HepG2 (cell line): ENCODE results near the gene LDLRAD4. TPM values are rescaled to one million over a fixed set of nuclear protein-coding genes. Genes with fewer than 3 reads are reported as not detected.

Source experiments
- ATF7-NPFF ChIP-seq: sonication (generic); formaldehyde crosslinking; IDR thresholded peaks from 2 replicates; pipeline ENCODE4 v1.8.1; 2023; ENCODE audit warnings: mild to moderate bottlenecking, low read depth, missing genetic modification reagents, moderate library complexity
- BORCS8-MEF2B ChIP-seq: sonication (generic); formaldehyde crosslinking; IDR thresholded peaks from 2 replicates; pipeline ENCODE4 v1.8.0; 2022; ENCODE audit warnings: mild to moderate bottlenecking, missing genetic modification reagents
- GATAD2A ChIP-seq: IDR thresholded peaks from 2 replicates; pipeline ENCODE4 v1.6.1; 2016
- KLF11 ChIP-seq: IDR thresholded peaks from 2 replicates; pipeline ENCODE4 v1.6.1; 2016; ENCODE audit warnings: missing compliant biosample characterization
- KLF12 ChIP-seq: sonication (generic); formaldehyde crosslinking; IDR thresholded peaks from 2 replicates; pipeline ENCODE4 v1.4.0; 2020; ENCODE audit warnings: missing genetic modification reagents, borderline replicate concordance
- KLF16 ChIP-seq, 2 experiments: sonication (generic) in 1 of 2; formaldehyde crosslinking in 1 of 2; IDR thresholded peaks; 2 replicates each; pipeline versions ENCODE4 v1.6.1 to v1.8.0; 2016 to 2023; ENCODE audit warnings: missing genetic modification reagents in 2 of 2, missing compliant biosample characterization in 1 of 2
- MEIS2 ChIP-seq: sonication (generic); formaldehyde crosslinking; IDR thresholded peaks from 2 replicates; pipeline ENCODE4 v1.9.0; 2021; ENCODE audit warnings: mild to moderate bottlenecking, missing genetic modification reagents
- PRDM4 ChIP-seq: sonication (generic); formaldehyde crosslinking; IDR thresholded peaks from 2 replicates; pipeline ENCODE4 v1.9.0; 2021; ENCODE audit warnings: missing genetic modification reagents, borderline replicate concordance
- PREB ChIP-seq: sonication (generic); formaldehyde crosslinking; IDR thresholded peaks from 2 replicates; pipeline ENCODE4 v1.4.0; 2020; ENCODE audit warnings: missing genetic modification reagents
- RBAK ChIP-seq: sonication (generic); formaldehyde crosslinking; IDR thresholded peaks from 2 replicates; pipeline ENCODE4 v1.5.1; 2020; ENCODE audit warnings: mild to moderate bottlenecking, missing genetic modification reagents
- SALL2 ChIP-seq: sonication (generic); formaldehyde crosslinking; IDR thresholded peaks from 2 replicates; pipeline ENCODE4 v1.8.1; 2023; ENCODE audit warnings: mild to moderate bottlenecking, missing genetic modification reagents, inconsistent platforms
- SIX1 ChIP-seq: sonication (generic); formaldehyde crosslinking; IDR thresholded peaks from 2 replicates; pipeline ENCODE4 v1.4.0; 2020; ENCODE audit warnings: missing genetic modification reagents, borderline replicate concordance
- TSC22D2 ChIP-seq: sonication (generic); formaldehyde crosslinking; IDR thresholded peaks from 2 replicates; pipeline ENCODE4 v1.5.1; 2020; ENCODE audit warnings: missing genetic modification reagents, mild to moderate bottlenecking, borderline replicate concordance
- ZBTB1 ChIP-seq: sonication (generic); formaldehyde crosslinking; IDR thresholded peaks from 2 replicates; pipeline ENCODE4 v1.4.0; 2020; ENCODE audit warnings: missing genetic modification reagents, borderline replicate concordance
- ZNF225 ChIP-seq: sonication (generic); formaldehyde crosslinking; IDR thresholded peaks from 2 replicates; pipeline ENCODE4 v1.4.0; 2020; ENCODE audit warnings: mild to moderate bottlenecking, missing genetic modification reagents
- ZNF326 ChIP-seq: sonication (generic); formaldehyde crosslinking; IDR thresholded peaks from 2 replicates; pipeline ENCODE4 v1.4.0; 2020; ENCODE audit warnings: missing genetic modification reagents, borderline replicate concordance
- ZNF607 ChIP-seq: sonication (generic); formaldehyde crosslinking; IDR thresholded peaks from 2 replicates; pipeline ENCODE4 v1.5.1; 2020; ENCODE audit warnings: missing genetic modification reagents, mild to moderate bottlenecking, borderline replicate concordance
- ZNF75D ChIP-seq: sonication (generic); formaldehyde crosslinking; IDR thresholded peaks from 2 replicates; pipeline ENCODE4 v1.8.1; 2023; ENCODE audit warnings: missing genetic modification reagents, mild to moderate bottlenecking, borderline replicate concordance
- ZNF788 ChIP-seq: sonication (generic); formaldehyde crosslinking; IDR thresholded peaks from 2 replicates; pipeline ENCODE4 v1.5.0; 2020; ENCODE audit warnings: mild to moderate bottlenecking, missing genetic modification reagents, borderline replicate concordance
- ZSCAN29 ChIP-seq: sonication (generic); formaldehyde crosslinking; conservative IDR thresholded peaks from 2 replicates; pipeline ENCODE4 v1.4.0; 2020; ENCODE audit warnings: mild to moderate bottlenecking, missing genetic modification reagents
- polyA plus RNA-seq, 8 experiments: library from polyadenylated mRNA; depleted of rRNA in 3 of 8; stranded (reverse) in 7 of 8; unstranded in 1 of 8; fragments of >200 nt; fragmentation: Illumina TruSeq in 4 of 8; extraction: Trizol in 4 of 8; gene quantifications; 2 replicates each; pipeline versions ENCODE4 v1.2.1 to v1.2.3, GENCODE V29; 2011 to 2016; ENCODE audit warnings: low read depth in 4 of 8, missing spikeins in 1 of 8, mixed read lengths in 1 of 8; ENCODE audit not compliant: insufficient read depth in 1 of 8
- total RNA-seq, 5 experiments: library from RNA; depleted of rRNA; stranded (reverse); fragments of >200 nt; fragmentation: Illumina TruSeq; extraction: Trizol; gene quantifications; 2 replicates each; pipeline ENCODE4 v1.2.3, GENCODE V29; 2016; ENCODE audit warnings: low read depth in 1 of 5
- TF ChIP-seq, protein P1 (sequence below): sonication (generic); formaldehyde crosslinking; IDR thresholded peaks from 2 replicates; pipeline ENCODE4 v1.4.0; 2020; ENCODE audit warnings: missing genetic modification reagents

The LDLRAD4 gene
- total and polyA plus RNA-seq, 2 of the 13 experiments (the other 11 are each of a cell fraction or from before 2014, with no cell fraction given) = 13.6 to 20.9 TPM

- TF ChIP-seq, protein P1, sequence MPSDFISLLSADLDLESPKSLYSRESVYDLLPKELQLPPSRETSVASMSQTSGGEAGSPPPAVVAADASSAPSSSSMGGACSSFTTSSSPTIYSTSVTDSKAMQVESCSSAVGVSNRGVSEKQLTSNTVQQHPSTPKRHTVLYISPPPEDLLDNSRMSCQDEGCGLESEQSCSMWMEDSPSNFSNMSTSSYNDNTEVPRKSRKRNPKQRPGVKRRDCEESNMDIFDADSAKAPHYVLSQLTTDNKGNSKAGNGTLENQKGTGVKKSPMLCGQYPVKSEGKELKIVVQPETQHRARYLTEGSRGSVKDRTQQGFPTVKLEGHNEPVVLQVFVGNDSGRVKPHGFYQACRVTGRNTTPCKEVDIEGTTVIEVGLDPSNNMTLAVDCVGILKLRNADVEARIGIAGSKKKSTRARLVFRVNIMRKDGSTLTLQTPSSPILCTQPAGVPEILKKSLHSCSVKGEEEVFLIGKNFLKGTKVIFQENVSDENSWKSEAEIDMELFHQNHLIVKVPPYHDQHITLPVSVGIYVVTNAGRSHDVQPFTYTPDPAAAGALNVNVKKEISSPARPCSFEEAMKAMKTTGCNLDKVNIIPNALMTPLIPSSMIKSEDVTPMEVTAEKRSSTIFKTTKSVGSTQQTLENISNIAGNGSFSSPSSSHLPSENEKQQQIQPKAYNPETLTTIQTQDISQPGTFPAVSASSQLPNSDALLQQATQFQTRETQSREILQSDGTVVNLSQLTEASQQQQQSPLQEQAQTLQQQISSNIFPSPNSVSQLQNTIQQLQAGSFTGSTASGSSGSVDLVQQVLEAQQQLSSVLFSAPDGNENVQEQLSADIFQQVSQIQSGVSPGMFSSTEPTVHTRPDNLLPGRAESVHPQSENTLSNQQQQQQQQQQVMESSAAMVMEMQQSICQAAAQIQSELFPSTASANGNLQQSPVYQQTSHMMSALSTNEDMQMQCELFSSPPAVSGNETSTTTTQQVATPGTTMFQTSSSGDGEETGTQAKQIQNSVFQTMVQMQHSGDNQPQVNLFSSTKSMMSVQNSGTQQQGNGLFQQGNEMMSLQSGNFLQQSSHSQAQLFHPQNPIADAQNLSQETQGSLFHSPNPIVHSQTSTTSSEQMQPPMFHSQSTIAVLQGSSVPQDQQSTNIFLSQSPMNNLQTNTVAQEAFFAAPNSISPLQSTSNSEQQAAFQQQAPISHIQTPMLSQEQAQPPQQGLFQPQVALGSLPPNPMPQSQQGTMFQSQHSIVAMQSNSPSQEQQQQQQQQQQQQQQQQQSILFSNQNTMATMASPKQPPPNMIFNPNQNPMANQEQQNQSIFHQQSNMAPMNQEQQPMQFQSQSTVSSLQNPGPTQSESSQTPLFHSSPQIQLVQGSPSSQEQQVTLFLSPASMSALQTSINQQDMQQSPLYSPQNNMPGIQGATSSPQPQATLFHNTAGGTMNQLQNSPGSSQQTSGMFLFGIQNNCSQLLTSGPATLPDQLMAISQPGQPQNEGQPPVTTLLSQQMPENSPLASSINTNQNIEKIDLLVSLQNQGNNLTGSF (CRISPR knock-in tag) = no peak
- TF ChIP-seq GATAD2A (CRISPR knock-in tag) = no peak
- no peak for TF ChIP-seq PRDM4
- TF ChIP-seq ATF7-NPFF (CRISPR knock-in tag) = no peak
- TF ChIP-seq BORCS8-MEF2B = peak; percentile 57; the same call in 1 of the 2 replicates
- no peak for TF ChIP-seq KLF11 (CRISPR knock-in tag)
- TF ChIP-seq ZNF788 (CRISPR knock-in tag) = no peak
- TF ChIP-seq RBAK (CRISPR knock-in tag) = no peak
- TF ChIP-seq TSC22D2 = no peak
- TF ChIP-seq KLF12 (CRISPR knock-in tag) = no peak
- TF ChIP-seq ZNF225 (CRISPR knock-in tag) = no peak
- TF ChIP-seq MEIS2 = no peak
- TF ChIP-seq SALL2 = no peak
- no peak; the same call in 1 of the 2 replicates for TF ChIP-seq ZBTB1 (CRISPR knock-in tag)
- TF ChIP-seq PREB (CRISPR knock-in tag) = no peak
- TF ChIP-seq ZNF75D (CRISPR knock-in tag) = no peak
- no peak for TF ChIP-seq SIX1 (CRISPR knock-in tag)
- TF ChIP-seq ZSCAN29 (CRISPR knock-in tag) = no peak
- no peak for TF ChIP-seq ZNF607 (CRISPR knock-in tag)
- TF ChIP-seq ZNF326 = no peak
- no peak for TF ChIP-seq KLF16 (CRISPR knock-in tag; IDR thresholded peaks at IDR 0.05)
Observed at GRCh38 chr18:13217971-13218367, 591 bp upstream of the LDLRAD4 start (continued).
